ENCODE data around the gene SLC25A39.

The SLC25A39 gene

GRCh38 chr17:44279346-44279665, 45.3 kb downstream of the SLC25A39 start:
- DNase-seq = no peak

- no peak for DNase-seq
These were observed 46.6 kb downstream of the SLC25A39 start for GRCh38 chr17:44277976-44278375.

- DNase-seq = no peak
These were observed 51.0 kb downstream of the SLC25A39 start for GRCh38 chr17:44273607-44274006.

GRCh38 chr17:44272954-44273353, 51.7 kb downstream of the SLC25A39 start:
- DNase-seq = no peak

GRCh38 chr17:44272321-44272951, 52.2 kb downstream of the SLC25A39 start:
- no peak for DNase-seq

All from right kidney (tissue), 1 donor.